Choroid plexus epithelial cell (primary cell): ENCODE data around the gene C19orf33.

Experiments
- DNase-seq: peaks from one replicate; pipeline ENCODE4 v3.0.0-alpha.2; 2010; ENCODE audit warnings: low read depth
- H3K4me3 ChIP-seq: 2 replicates; pipeline ENCODE4 v1.5.1; 2011; ENCODE audit warnings: low read depth, mild to moderate bottlenecking, control low read depth, low read length, moderate library complexity
- TF ChIP-seq, protein P1 (sequence below): conservative IDR thresholded peaks from 2 replicates; pipeline ENCODE4 v1.5.1; 2011; ENCODE audit warnings: low read depth, mild to moderate bottlenecking, control low read depth, inconsistent platforms, low read length, moderate library complexity

The C19orf33 gene

DNA sequence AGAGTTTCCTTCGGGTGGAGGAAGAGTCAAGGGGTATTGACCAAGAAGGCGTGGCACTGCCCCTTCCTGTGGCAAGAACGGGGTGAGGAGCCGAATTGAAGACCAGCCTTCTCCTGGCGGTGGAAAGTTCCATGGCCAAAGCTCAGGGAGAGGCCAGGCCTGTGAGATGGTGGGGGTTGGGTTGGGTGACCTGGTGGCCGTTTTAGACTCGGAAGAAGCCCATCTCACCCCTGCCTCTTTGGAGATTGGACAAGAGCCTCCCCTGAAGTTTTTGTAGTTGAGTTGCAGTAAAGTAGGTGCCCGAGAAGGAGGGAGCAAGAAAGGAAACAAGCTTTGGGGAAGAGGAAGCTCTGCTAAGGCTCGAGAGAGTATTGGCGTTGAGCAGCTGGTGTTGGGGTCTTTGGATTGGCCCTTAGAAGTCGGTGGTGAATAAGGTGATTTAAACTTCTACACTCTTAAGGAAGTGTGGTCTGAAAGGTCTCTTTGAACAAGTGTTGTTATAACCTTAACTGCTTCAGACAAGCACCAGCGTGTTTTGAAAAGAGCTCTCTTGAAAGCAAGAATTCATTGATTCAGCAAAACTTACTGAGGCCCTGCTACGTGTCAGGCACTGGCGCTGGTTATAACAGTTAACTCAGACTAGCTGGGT is 38.7 kb upstream of the C19orf33 start:
- peak; percentile 50 for DNase-seq
- no peak overlapping the region for H3K4me3 ChIP-seq
- TF ChIP-seq, protein P1, sequence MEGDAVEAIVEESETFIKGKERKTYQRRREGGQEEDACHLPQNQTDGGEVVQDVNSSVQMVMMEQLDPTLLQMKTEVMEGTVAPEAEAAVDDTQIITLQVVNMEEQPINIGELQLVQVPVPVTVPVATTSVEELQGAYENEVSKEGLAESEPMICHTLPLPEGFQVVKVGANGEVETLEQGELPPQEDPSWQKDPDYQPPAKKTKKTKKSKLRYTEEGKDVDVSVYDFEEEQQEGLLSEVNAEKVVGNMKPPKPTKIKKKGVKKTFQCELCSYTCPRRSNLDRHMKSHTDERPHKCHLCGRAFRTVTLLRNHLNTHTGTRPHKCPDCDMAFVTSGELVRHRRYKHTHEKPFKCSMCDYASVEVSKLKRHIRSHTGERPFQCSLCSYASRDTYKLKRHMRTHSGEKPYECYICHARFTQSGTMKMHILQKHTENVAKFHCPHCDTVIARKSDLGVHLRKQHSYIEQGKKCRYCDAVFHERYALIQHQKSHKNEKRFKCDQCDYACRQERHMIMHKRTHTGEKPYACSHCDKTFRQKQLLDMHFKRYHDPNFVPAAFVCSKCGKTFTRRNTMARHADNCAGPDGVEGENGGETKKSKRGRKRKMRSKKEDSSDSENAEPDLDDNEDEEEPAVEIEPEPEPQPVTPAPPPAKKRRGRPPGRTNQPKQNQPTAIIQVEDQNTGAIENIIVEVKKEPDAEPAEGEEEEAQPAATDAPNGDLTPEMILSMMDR: no peak

DNA sequence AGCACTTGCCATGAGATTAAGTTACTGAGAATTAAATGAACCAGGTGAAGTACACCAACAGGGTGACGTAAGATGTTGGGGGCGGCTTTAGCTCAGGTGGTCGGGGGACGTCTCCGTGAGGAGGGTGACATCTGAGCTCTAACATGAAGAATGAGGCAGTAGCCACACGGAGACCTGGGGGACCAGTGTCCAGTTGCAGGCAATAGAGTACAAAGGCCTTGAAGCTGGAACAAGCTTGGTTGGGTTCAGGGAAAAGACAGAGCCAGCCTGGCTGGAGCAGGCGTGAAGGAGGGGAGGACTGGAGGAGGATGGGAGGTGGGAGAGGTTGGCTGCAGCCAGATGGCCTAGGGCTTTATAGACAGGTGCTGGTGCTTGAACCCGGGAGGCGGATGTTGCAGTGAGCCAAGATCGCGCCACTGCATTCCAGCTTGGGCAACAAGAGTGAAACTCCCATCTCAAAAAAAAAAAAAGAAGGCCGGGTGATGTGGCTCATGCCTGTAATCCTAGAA is 38.1 kb upstream of the C19orf33 start:
- H3K4me3 ChIP-seq: no peak overlapping the region
- no peak for DNase-seq
- TF ChIP-seq, protein P1: no peak

DNA sequence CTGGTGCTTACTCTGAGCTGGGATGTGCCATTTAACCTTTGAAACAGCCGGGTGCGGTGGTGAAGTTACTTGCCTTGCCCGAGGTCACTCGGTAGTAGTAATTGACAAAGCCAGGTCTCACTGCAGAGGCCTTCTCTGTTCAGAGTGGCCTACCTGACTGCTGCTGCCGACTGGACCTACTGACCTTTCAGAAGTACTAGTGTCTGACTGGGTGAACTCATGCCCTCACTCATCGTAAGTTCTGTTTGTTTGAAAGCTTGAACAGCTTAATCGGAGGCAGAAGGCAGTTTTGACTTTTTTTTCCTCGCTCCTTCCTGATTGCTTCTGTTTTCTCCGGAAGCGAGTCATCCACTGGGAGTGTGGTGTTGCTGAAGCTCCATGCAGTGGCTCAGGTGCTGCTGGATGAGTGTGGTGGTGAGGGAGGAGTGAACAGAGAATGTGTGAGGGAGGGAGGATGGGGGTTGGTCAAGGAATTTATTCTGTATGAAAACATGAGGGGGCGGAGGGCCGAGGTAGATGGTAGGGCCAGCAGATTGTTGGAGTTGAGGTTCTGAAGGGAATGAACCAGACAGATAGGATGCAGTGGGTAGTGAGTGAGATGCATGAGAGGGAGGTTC is 37.0 kb upstream of the C19orf33 start:
- DNase-seq: peak; percentile 57
- TF ChIP-seq, protein P1: no peak
- H3K4me3 ChIP-seq: no peak overlapping the region

DNA sequence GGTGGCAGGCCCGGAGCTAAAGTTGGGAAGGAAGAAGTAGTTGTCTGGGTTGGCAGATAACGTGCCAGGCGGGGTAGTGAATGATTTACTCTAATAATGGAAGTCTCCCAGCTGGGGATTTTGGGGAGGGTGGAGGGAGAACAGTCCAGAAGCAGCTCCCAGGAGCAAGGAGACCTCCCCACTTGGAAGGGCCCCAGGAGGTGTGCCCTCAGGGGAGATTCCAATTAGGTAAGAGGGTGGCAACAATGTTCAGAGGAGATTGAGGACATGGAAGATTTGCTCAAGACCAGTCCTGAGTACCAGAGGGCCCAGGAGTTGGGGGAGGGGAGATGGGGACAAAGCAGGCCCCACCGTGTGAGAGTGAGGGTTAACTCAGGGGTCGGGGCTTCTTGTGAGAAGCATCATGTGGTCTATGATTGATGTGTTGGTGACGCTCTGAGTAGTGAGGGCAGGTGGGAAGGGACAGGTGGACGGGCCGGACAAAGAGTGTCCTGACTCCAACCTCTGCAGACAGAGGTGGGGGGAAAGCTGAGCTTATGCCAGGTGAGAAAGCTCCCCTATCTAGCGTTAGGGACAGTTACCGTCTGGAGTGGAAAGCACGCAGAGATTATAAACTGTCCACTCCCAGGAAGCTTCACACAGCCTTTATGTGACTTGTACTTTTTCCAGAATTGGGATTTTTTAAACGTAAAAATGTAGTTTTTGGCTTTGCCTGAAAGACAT is 36.1 kb upstream of the C19orf33 start:
- TF ChIP-seq, protein P1: no peak
- no peak for DNase-seq
- H3K4me3 ChIP-seq: no peak overlapping the region

DNA sequence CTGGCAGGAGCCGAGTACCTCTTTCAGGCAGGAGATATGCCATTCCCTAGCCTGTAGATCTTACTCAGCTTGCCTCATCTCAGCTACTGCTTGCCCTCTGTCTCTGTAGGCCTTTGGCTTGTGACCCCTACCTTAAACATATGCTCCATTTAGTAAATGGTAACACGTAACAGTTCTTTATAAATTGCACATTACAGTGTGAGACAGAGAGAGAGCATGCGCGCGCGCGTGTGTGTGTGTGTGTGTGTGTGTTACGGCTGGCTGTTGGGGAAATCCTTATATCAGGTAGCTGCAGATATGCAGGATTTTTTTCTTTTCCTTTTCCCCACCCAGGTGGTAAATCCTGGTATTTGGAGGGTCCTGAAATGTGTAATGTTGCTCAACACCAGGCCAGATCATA is 35.5 kb upstream of the C19orf33 start:
- no peak for DNase-seq
- TF ChIP-seq, protein P1: no peak
- no peak overlapping the region for H3K4me3 ChIP-seq

DNA sequence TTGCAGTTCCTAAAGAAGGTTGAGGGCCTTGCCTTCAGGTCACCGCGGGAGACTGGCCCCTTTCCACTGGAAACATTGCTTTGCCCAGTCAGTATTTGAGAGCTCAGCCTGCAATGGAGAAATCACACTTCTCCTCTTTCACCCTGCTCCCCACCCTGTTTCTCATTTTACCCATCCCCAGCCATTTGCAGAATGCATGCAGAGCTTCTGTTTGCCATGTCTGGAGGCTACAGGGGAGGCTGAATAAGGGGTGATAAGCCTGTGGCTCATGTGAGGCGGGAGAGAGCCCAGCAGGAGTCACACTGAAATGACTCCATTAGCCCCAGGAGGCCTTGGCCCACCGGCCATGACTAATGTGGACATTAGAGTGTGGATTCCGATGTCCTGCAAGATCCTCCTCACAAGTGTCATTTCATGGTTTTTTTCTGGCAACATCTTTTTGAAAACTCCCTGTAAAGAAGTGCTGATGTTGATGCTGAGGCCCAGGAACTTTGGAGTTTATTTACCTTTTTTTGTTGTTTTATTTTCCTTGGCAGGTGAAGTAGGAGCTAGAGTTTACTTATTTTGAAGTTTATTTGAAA is 33.4 kb upstream of the C19orf33 start:
- peak; percentile 54 for DNase-seq
- TF ChIP-seq, protein P1: no peak
- H3K4me3 ChIP-seq: no peak overlapping the region
